NCI-H2227 (cell line): ENCODE measurements around the gene DOLK.

ENCODE experiments used
- DNase-seq: peaks from one replicate; lab custom pipeline; 2025; ENCODE audit not compliant: unreplicated experiment; lab: John Stamatoyannopoulos, UW

The DOLK gene

GRCh38 chr9:128909859-128910258, 37.5 kb downstream of the DOLK start:
- no peak for DNase-seq

DNA sequence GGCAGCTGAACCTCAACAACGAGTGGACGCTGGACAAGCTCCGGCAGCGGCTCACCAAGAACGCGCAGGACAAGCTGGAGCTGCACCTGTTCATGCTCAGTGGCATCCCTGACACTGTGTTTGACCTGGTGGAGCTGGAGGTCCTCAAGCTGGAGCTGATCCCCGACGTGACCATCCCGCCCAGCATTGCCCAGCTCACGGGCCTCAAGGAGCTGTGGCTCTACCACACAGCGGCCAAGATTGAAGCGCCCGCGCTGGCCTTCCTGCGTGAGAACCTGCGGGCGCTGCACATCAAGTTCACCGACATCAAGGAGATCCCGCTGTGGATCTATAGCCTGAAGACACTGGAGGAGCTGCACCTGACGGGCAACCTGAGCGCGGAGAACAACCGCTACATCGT, 39.0 kb downstream of the DOLK start:
- no peak for DNase-seq

DNA sequence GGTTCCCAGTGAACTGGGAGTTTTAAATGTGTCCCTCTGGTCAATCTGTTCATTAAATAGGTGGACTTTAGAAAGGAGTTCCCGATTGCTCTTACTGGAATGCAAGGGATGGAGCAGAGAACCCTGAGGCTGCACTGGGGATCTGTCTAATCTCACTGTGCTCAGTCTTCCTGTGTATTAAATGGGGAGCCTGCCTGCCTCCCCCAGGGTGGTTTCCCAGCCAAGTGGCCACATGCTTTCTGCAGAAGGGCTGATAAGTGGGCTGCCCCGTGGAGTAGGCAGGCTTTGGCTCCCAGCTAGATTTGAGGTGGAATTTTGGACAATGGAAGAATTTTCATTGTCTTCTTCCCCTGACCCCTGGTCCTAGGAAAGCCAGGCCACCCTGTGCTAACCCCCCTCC, 40.7 kb downstream of the DOLK start:
- DNase-seq: no peak

DNA sequence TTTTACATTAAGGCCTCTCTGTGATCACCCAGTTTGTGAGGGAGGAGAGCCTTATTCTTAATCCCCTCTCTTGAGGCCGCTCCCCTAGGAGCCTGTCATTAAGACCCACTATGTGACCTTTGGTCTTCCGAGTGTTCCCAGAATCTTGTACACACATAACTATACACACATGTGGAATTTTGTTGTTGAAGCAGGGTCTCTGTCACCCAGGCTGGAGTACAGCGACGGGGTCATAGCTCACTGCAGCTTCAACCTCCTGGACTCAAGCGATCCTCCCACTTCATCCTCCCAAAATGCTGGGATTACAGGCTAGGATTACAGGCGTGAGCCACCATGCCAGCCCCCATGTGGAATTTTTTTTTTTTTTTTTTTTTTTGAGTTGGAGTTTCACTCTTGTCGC, 41.4 kb downstream of the DOLK start:
- DNase-seq: no peak

GRCh38 chr9:128903871-128904620, 43.4 kb downstream of the DOLK start:
- DNase-seq: no peak

GRCh38 chr9:128903079-128903461, 44.3 kb downstream of the DOLK start:
- no peak for DNase-seq

GRCh38 chr9:128902351-128903078, 44.9 kb downstream of the DOLK start:
- DNase-seq: no peak

GRCh38 chr9:128901822-128902221, 45.6 kb downstream of the DOLK start:
- DNase-seq: no peak

GRCh38 chr9:128901379-128901778, 46.0 kb downstream of the DOLK start:
- no peak for DNase-seq

- no peak for DNase-seq
These were observed 47.7 kb downstream of the DOLK start for GRCh38 chr9:128899566-128900322.

GRCh38 chr9:128898845-128899565, 48.4 kb downstream of the DOLK start:
- DNase-seq: no peak

DNA sequence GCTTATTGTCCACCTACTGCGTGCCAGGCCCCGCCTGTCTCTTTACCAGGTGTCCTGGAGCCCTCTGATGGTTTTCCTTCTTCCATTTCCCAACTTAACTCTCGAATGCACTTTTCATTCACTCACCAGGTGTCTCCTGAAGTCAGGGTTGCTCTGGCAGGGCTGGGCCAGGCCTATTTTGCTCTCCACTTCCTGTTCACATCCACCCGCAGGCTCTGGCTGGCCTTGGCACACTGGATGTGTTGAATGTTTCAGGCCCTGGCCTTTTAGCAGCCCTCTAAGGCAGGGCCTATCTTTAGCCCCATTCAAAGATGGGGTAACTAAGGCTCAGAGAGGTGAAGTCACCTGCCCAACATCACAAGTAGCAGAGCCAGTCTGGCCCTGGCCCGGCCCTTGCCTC, 49.0 kb downstream of the DOLK start:
- DNase-seq: no peak

GRCh38 chr9:128895556-128895955, 51.8 kb downstream of the DOLK start:
- peak; percentile 47 for DNase-seq
